ENCODE data around the gene LRRC43. TPM values are rescaled to one million over a fixed set of nuclear protein-coding genes. Genes with fewer than 3 reads are reported as not detected.
"Not testable (repeated sequence)": the region's sequence is repeated elsewhere in the genome, so short reads cannot be mapped to it uniquely, and the experiment has no call there.

Gene LRRC43
- total RNA-seq, 2 experiments from 2014 or later = 0.23 TPM; not detected in 1

- peak overlapping the region; percentile 26 for H3K4me3 Mint-ChIP-seq
- peak overlapping the region; percentile 62 for H3K27ac Mint-ChIP-seq
Measured at GRCh38 chr12:122197612-122197966, 14.7 kb downstream of the LRRC43 start.

GRCh38 chr12:122199484-122200355, 16.8 kb downstream of the LRRC43 start:
- Mint-ChIP-seq H3K36me3 (no peaks in the 10 kb centered on the region), H3K27ac (no peak overlapping the region)

More at GRCh38 chr12:122197612-122197966, 14.7 kb downstream of the LRRC43 start:
- DNase-seq = no peak
- H3K27me3 Mint-ChIP-seq = peaks cover 51% of the 10 kb centered on the region
- H3K9me3 Mint-ChIP-seq = peaks cover 4% of the 10 kb centered on the region
- no peaks in the 10 kb centered on the region for H3K36me3 Mint-ChIP-seq
- peaks cover 10% of the 10 kb centered on the region for H3K4me1 Mint-ChIP-seq

GRCh38 chr12:122200541-122201175, 17.7 kb downstream of the LRRC43 start:
- Mint-ChIP-seq H3K9me3 (peaks cover 1% of the 10 kb centered on the region), H3K36me3 (no peaks in the 10 kb centered on the region), H3K27me3 (peaks cover 62% of the 10 kb centered on the region), H3K4me1 (peaks cover 18% of the 10 kb centered on the region), H3K27ac (no peak overlapping the region), H3K4me3 (no peak overlapping the region)
- DNase-seq = no peak

More at GRCh38 chr12:122199484-122200355, 16.8 kb downstream of the LRRC43 start:
- H3K4me1 Mint-ChIP-seq = peaks cover 16% of the 10 kb centered on the region
- H3K9me3 Mint-ChIP-seq = peaks cover 4% of the 10 kb centered on the region
- no peak overlapping the region for H3K4me3 Mint-ChIP-seq
- peaks cover 62% of the 10 kb centered on the region for H3K27me3 Mint-ChIP-seq
- DNase-seq = no peak

GRCh38 chr12:122201381-122201780, 18.5 kb downstream of the LRRC43 start:
- Mint-ChIP-seq H3K9me3 (no peaks in the 10 kb centered on the region), H3K4me3 (no peak overlapping the region), H3K27ac (no peak overlapping the region)

GRCh38 chr12:122202017-122202416, 19.1 kb downstream of the LRRC43 start:
- no peak overlapping the region for H3K27ac Mint-ChIP-seq
- no peak for DNase-seq
- no peak overlapping the region for H3K4me3 Mint-ChIP-seq
- H3K4me1 Mint-ChIP-seq = peaks cover 18% of the 10 kb centered on the region
- H3K9me3 Mint-ChIP-seq = no peaks in the 10 kb centered on the region
- no peaks in the 10 kb centered on the region for H3K36me3 Mint-ChIP-seq
- H3K27me3 Mint-ChIP-seq = peaks cover 56% of the 10 kb centered on the region

More at GRCh38 chr12:122201381-122201780, 18.5 kb downstream of the LRRC43 start:
- Mint-ChIP-seq H3K27me3 (peaks cover 60% of the 10 kb centered on the region), H3K36me3 (no peaks in the 10 kb centered on the region), H3K4me1 (peaks cover 18% of the 10 kb centered on the region)
- DNase-seq = no peak

GRCh38 chr12:122202811-122203210, 19.9 kb downstream of the LRRC43 start:
- not testable (repeated sequence) for DNase-seq, H3K27ac Mint-ChIP-seq, H3K9me3 Mint-ChIP-seq, H3K36me3 Mint-ChIP-seq
- peak overlapping the region; percentile 77 for H3K4me3 Mint-ChIP-seq
- H3K4me1 Mint-ChIP-seq = peaks cover 13% of the 10 kb centered on the region
- peaks cover 48% of the 10 kb centered on the region for H3K27me3 Mint-ChIP-seq

- H3K36me3 Mint-ChIP-seq = peaks cover 3% of the 10 kb centered on the region
- DNase-seq = peak; percentile 71
- peaks cover 43% of the 10 kb centered on the region for H3K27me3 Mint-ChIP-seq
- H3K27ac Mint-ChIP-seq = no peak within 1 kb of the TSS
- H3K9me3 Mint-ChIP-seq = no peaks in the 10 kb centered on the region
- peaks cover 9% of the 10 kb centered on the region for H3K4me1 Mint-ChIP-seq
- peak within 1 kb of the TSS; percentile 77 for H3K4me3 Mint-ChIP-seq
Measured at GRCh38 chr12:122203301-122204166, 20.6 kb downstream of the LRRC43 start, which contains the start of gene B3GNT4. Gene B3GNT4, plus strand, starts transcription at chr12:122203709. Its CDS starts 910 bp downstream, at chr12:122204619.

- peaks cover 35% of the 10 kb centered on the region for H3K27me3 Mint-ChIP-seq
- H3K36me3 Mint-ChIP-seq = peaks cover 5% of the 10 kb centered on the region
- no peak for DNase-seq
- no peak overlapping the region for H3K27ac Mint-ChIP-seq
- no peaks in the 10 kb centered on the region for H3K9me3 Mint-ChIP-seq
- peak overlapping the region; percentile 61 for H3K4me3 Mint-ChIP-seq
- H3K4me1 Mint-ChIP-seq = peaks cover 9% of the 10 kb centered on the region
Measured at GRCh38 chr12:122204167-122205052, 21.5 kb downstream of the LRRC43 start.

- DNase-seq = no peak
- Mint-ChIP-seq H3K9me3 (no peaks in the 10 kb centered on the region), H3K27ac (no peak overlapping the region), H3K27me3 (peaks cover 26% of the 10 kb centered on the region), H3K4me3 (peak overlapping the region; percentile 61), H3K36me3 (peaks cover 5% of the 10 kb centered on the region), H3K4me1 (peaks cover 9% of the 10 kb centered on the region)
Measured at GRCh38 chr12:122205053-122205925, 22.4 kb downstream of the LRRC43 start.

GRCh38 chr12:122206111-122206881, 23.4 kb downstream of the LRRC43 start:
- peaks cover 7% of the 10 kb centered on the region for H3K36me3 Mint-ChIP-seq
- H3K27ac Mint-ChIP-seq = no peak overlapping the region
- H3K4me1 Mint-ChIP-seq = peaks cover 9% of the 10 kb centered on the region
- H3K9me3 Mint-ChIP-seq = no peaks in the 10 kb centered on the region
- no peak overlapping the region for H3K4me3 Mint-ChIP-seq
- H3K27me3 Mint-ChIP-seq = peaks cover 25% of the 10 kb centered on the region
- no peak for DNase-seq

GRCh38 chr12:122206976-122207375, 24.1 kb downstream of the LRRC43 start:
- Mint-ChIP-seq H3K27ac (no peak overlapping the region), H3K36me3 (peaks cover 7% of the 10 kb centered on the region), H3K4me3 (no peak overlapping the region), H3K27me3 (peaks cover 20% of the 10 kb centered on the region), H3K9me3 (no peaks in the 10 kb centered on the region), H3K4me1 (peaks cover 9% of the 10 kb centered on the region)
- DNase-seq = no peak

- peaks cover 8% of the 10 kb centered on the region for H3K4me1 Mint-ChIP-seq
- no peaks in the 10 kb centered on the region for H3K9me3 Mint-ChIP-seq
- H3K27ac Mint-ChIP-seq = no peak overlapping the region
Measured at GRCh38 chr12:122207391-122207790, 24.5 kb downstream of the LRRC43 start.

More at GRCh38 chr12:122207391-122207790, 24.5 kb downstream of the LRRC43 start:
- no peak for DNase-seq
- peaks cover 11% of the 10 kb centered on the region for H3K36me3 Mint-ChIP-seq
- peaks cover 19% of the 10 kb centered on the region for H3K27me3 Mint-ChIP-seq
- H3K4me3 Mint-ChIP-seq = no peak overlapping the region

Data from activated naive CD8-positive, alpha-beta T cell treated with anti-CD3 and anti-CD28 coated beads for 36 hours (primary cell).